Measurements from ENCODE around the gene CDK14. TPM values are rescaled to one million over a fixed set of nuclear protein-coding genes. Genes with fewer than 3 reads are reported as not detected.

CDK14 gene
- polyA plus RNA-seq, 3 donors, result 1.7 to 2.5 (median 2.1) TPM

DNA sequence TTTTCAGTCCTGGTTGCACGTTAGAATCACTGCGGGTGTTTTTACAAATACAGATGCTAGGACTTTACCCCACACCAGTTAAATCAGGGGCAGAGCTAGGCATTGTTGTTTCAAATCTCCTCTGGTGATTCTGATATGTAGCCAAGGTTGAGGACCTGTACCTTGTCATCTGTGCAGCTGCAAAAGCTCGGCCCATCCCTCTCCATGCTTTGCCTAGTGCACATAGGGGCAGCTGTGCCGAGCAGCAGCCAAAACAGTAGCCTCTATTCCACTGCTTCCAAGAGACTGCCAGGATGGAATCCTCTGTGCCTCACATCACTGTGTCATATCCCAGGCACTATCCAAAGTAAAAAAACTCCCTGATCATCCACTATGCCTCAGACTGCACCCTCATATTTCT is 181.3 kb downstream of the CDK14 start:
- no peak for DNase-seq
- Mint-ChIP-seq H3K4me1 (no peaks in the 10 kb centered on the region), H3K36me3 (peaks cover 1% of the 10 kb centered on the region in 2 donors), H3K4me3 (no peak overlapping the region), H3K9me3 (peaks cover 3 to 8% (median 6%) of the 10 kb centered on the region in 7 donors), H3K27ac (no peak overlapping the region), H3K27me3 (ENCODE audit: low read depth in 3 of 3) (peaks cover 0 to 1% (median 0%) of the 10 kb centered on the region in 3 donors)
- Histone ChIP-seq H3K79me2 (ENCODE audit: insufficient read depth, low read length) (no peaks in the 10 kb centered on the region), H3K36me3 (replicated peaks in 1 of 2; ENCODE audit: control insufficient read depth in 1 of 2, insufficient read depth in 2 of 2, low read length in 2 of 2) (peaks cover 0 to 2% of the 10 kb centered on the region in 2 donors), H3K27me3 (ENCODE audit: control insufficient read depth in 2 of 2, insufficient read depth in 2 of 2, low read length in 2 of 2) (no peaks in the 10 kb centered on the region), H3K4me2 (replicated peaks; ENCODE audit: extremely low read depth, low read length, poor library complexity, severe bottlenecking) (no peak overlapping the region), H2AFZ (ENCODE audit: insufficient read depth, low read depth, low read length, poor library complexity, severe bottlenecking) (no peak overlapping the region), H3K4me1 (ENCODE audit: control insufficient read depth in 1 of 2, insufficient read depth in 2 of 2, low read length in 2 of 2) (no peaks in the 10 kb centered on the region), H4K20me1 (ENCODE audit: insufficient read depth, low read length) (no peaks in the 10 kb centered on the region), H3K9ac (ENCODE audit: insufficient read depth, low read length, poor library complexity, severe bottlenecking) (no peak overlapping the region), H3K27ac (ENCODE audit: low read depth in 1 of 2, low read length in 2 of 2) (no peak overlapping the region), H3K4me3 (replicated peaks in 1 of 3; ENCODE audit: low read depth in 2 of 3, low read length in 3 of 3) (no peak overlapping the region), H3K9me3 (replicated peaks in 1 of 2; ENCODE audit: control insufficient read depth in 1 of 2, insufficient read depth in 1 of 2, low read length in 2 of 2) (peaks cover 6 to 19% of the 10 kb centered on the region in 2 donors)
- TF ChIP-seq CTCF (IDR thresholded peaks at IDR 0.05), result no peak
- intact Hi-C loops (cut with micrococcal nuclease), result no loop called here
- WGBS (ENCODE audit: insufficient coverage), result 95% methylated on average over 2 of the region's 4 CpGs

DNA sequence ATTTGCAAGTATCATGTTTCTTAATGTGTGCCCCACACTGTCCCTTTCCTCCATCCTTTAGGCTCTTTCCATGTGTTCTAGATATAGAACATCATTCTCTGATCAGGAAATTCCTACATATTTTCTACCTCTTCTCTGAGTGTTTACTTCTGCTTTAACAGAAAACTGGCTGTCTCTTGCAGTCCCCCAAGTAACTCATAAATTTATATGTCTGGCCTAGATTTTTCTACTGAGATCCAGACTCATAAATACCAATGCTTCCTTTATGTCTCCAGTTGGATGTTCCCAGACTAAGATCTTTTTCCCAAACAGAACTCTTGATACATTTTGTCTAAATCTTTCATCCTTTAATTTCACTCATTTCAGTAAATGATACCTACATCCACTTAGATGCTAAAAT is 181.8 kb downstream of the CDK14 start:
- no peak overlapping the region for H2AFZ ChIP-seq (ENCODE audit: insufficient read depth, low read depth, low read length, poor library complexity, severe bottlenecking)
- Mint-ChIP-seq H3K4me3 (no peak overlapping the region), H3K27ac (no peak overlapping the region), H3K4me1 (no peaks in the 10 kb centered on the region), H3K9me3 (peaks cover 3 to 7% (median 5%) of the 10 kb centered on the region in 7 donors), H3K36me3 (peaks cover 0 to 1% of the 10 kb centered on the region in 2 donors), H3K27me3 (ENCODE audit: low read depth in 3 of 3) (peaks cover 0 to 1% (median 0%) of the 10 kb centered on the region in 3 donors)
- intact Hi-C loops (cut with micrococcal nuclease), result no loop called here
- no peaks in the 10 kb centered on the region for H3K79me2 ChIP-seq (ENCODE audit: insufficient read depth, low read length)
- H3K36me3 ChIP-seq (replicated peaks in 1 of 2; ENCODE audit: control insufficient read depth in 1 of 2, insufficient read depth in 2 of 2, low read length in 2 of 2), result no peaks in the 10 kb centered on the region
- H3K4me2 ChIP-seq (replicated peaks; ENCODE audit: extremely low read depth, low read length, poor library complexity, severe bottlenecking), result no peak overlapping the region
- H3K4me3 ChIP-seq (replicated peaks in 1 of 3; ENCODE audit: low read depth in 2 of 3, low read length in 3 of 3), result no peak overlapping the region
- no peak overlapping the region for H3K9ac ChIP-seq (ENCODE audit: insufficient read depth, low read length, poor library complexity, severe bottlenecking)
- no peaks in the 10 kb centered on the region for H3K27me3 ChIP-seq (ENCODE audit: control insufficient read depth in 2 of 2, insufficient read depth in 2 of 2, low read length in 2 of 2)
- no peak overlapping the region for H3K27ac ChIP-seq (ENCODE audit: low read depth in 1 of 2, low read length in 2 of 2)
- TF ChIP-seq CTCF (IDR thresholded peaks at IDR 0.05), result no peak
- peaks cover 2 to 18% of the 10 kb centered on the region in 2 donors for H3K9me3 ChIP-seq (replicated peaks in 1 of 2; ENCODE audit: control insufficient read depth in 1 of 2, insufficient read depth in 1 of 2, low read length in 2 of 2)
- no peaks in the 10 kb centered on the region for H3K4me1 ChIP-seq (ENCODE audit: control insufficient read depth in 1 of 2, insufficient read depth in 2 of 2, low read length in 2 of 2)
- DNase-seq, result no peak
- H4K20me1 ChIP-seq (ENCODE audit: insufficient read depth, low read length), result no peaks in the 10 kb centered on the region
